GM12878 (cell line): Measurements from ENCODE around the gene UBE2QL1. TPM values are rescaled to one million over a fixed set of nuclear protein-coding genes. Genes with fewer than 3 reads are reported as not detected.

ENCODE experiments used
- ATAC-seq: fragments of 200-7000 bp; cut with Tn5 transposase; 3 replicates; pipeline ENCODE4 v1.9.1; 2020; ENCODE audit warnings: mild to moderate bottlenecking, moderate library complexity
- BruUV-seq: library from RNA; stranded (reverse); fragments of 400-500 nt; replicated peaks from 2 replicates; lab custom pipeline; 2021; lab: Mats Ljungman, UMichigan
- CTCF ChIA-PET: fragments of 300-600 bp; sonication (Branson Sonifier 250); formaldehyde crosslinking; extraction: SDS; loops from one replicate; lab custom pipeline; 2021; ENCODE audit warnings: inconsistent platforms; lab: Yijun Ruan, JAX
- POLR2A ChIA-PET: fragments of 350-600 bp; formaldehyde crosslinking; extraction: SDS; loops from one replicate; lab custom pipeline; 2021; ENCODE audit warnings: inconsistent platforms; lab: Charles Lee
- RAD21 ChIA-PET: fragments of 300-600 bp; sonication (Branson Sonifier 250); formaldehyde crosslinking; loops from one replicate; lab custom pipeline; 2023; ENCODE audit warnings: antibody characterized with exemption; ENCODE audit not compliant: unreplicated experiment; lab: Charles Lee
- SMC1A ChIA-PET: fragments of 300-600 bp; sonication (Branson Sonifier 250); formaldehyde crosslinking; loops from one replicate; lab custom pipeline; 2023; ENCODE audit not compliant: unreplicated experiment, uncharacterized antibody; lab: Charles Lee
- DNase-seq: peaks from one replicate; pipeline ENCODE4 v3.0.0-alpha.2; 2011; ENCODE audit warnings: low read depth, low spot score
- FAIRE-seq: peaks from 3 replicates; lab custom pipeline; 2011; peaks lifted over from hg19 to GRCh38; lab: Jason Lieb, UNC
- H2AFZ ChIP-seq: 2 replicates; pipeline ENCODE4 v1.6.0; 2011; ENCODE audit warnings: low read depth, low read length, control low read depth; ENCODE audit not compliant: control insufficient read depth
- H3K27ac ChIP-seq: 2 replicates; pipeline ENCODE4 v1.5.1; 2011; ENCODE audit warnings: control low read depth; ENCODE audit not compliant: control insufficient read depth, insufficient read depth
- H3K27me3 ChIP-seq, 2 experiments: replicated peaks in 1 of 2; 2 replicates each; pipeline versions ENCODE4 v1.6.0 to v1.6.1; 2011; ENCODE audit warnings: low read length in 1 of 2; ENCODE audit not compliant: control insufficient read depth in 2 of 2, insufficient read depth in 2 of 2
- H3K36me3 ChIP-seq, 2 experiments: 2 replicates each; pipeline ENCODE4 v1.5.1; 2011; ENCODE audit warnings: low read length in 1 of 2; ENCODE audit not compliant: control insufficient read depth in 2 of 2, insufficient read depth in 2 of 2
- H3K4me1 ChIP-seq: 2 replicates; pipeline ENCODE4 v1.6.1; 2011; ENCODE audit warnings: mild to moderate bottlenecking, low read length, moderate library complexity, mixed read lengths; ENCODE audit not compliant: control insufficient read depth, insufficient read depth
- H3K4me2 ChIP-seq: 2 replicates; pipeline ENCODE4 v1.6.0; 2011; ENCODE audit warnings: control low read depth; ENCODE audit not compliant: control insufficient read depth, insufficient read depth
- H3K4me3 ChIP-seq: fragments of 200-600 bp; sonication (generic); 2 replicates; pipeline ENCODE4 v1.5.1; 2016
- H3K79me2 ChIP-seq: 2 replicates; pipeline ENCODE4 v1.6.0; 2011; ENCODE audit warnings: low read length; ENCODE audit not compliant: control insufficient read depth, insufficient read depth
- H3K9ac ChIP-seq: 2 replicates; pipeline ENCODE4 v1.8.0; 2011; ENCODE audit warnings: low read length, control low read depth, mixed read lengths; ENCODE audit not compliant: control insufficient read depth, insufficient read depth
- H3K9me3 ChIP-seq: replicated peaks from 3 replicates; pipeline ENCODE4 v1.5.1; 2011; ENCODE audit warnings: mild to moderate bottlenecking, low read length; ENCODE audit not compliant: control insufficient read depth, insufficient read depth
- H4K20me1 ChIP-seq: 2 replicates; pipeline ENCODE4 v1.6.0; 2011; ENCODE audit not compliant: control insufficient read depth, insufficient read depth
- CREB1 ChIP-seq: IDR thresholded peaks from 2 replicates; pipeline ENCODE4 v1.6.1; 2012; ENCODE audit warnings: low read depth, mild to moderate bottlenecking, inconsistent platforms
- ETV6 ChIP-seq, 2 experiments: fragments of 450-650 bp in 1 of 2; IDR thresholded peaks in 1 of 2; conservative IDR thresholded peaks in 1 of 2; 2 replicates each; pipeline ENCODE4 v1.6.1; 2014; ENCODE audit warnings: antibody characterized with exemption in 1 of 2, borderline replicate concordance in 1 of 2, low read depth in 1 of 2, mild to moderate bottlenecking in 1 of 2, moderate library complexity in 1 of 2
- FOXM1 ChIP-seq: IDR thresholded peaks from 2 replicates; pipeline ENCODE4 v1.6.1; 2012; ENCODE audit warnings: low read depth, mild to moderate bottlenecking, inconsistent platforms, low read length, moderate library complexity
- IKZF2 ChIP-seq, 2 experiments: fragments of 450-650 bp; IDR thresholded peaks; 2 replicates each; pipeline ENCODE4 v1.6.1; 2017; ENCODE audit warnings: mild to moderate bottlenecking in 2 of 2, moderate library complexity in 2 of 2
- KAT2A ChIP-seq: conservative IDR thresholded peaks from 2 replicates; pipeline ENCODE4 v1.6.1; 2011; ENCODE audit warnings: low read depth, low read length; ENCODE audit not compliant: control insufficient read depth
- NFYA ChIP-seq: IDR thresholded peaks from 2 replicates; pipeline ENCODE4 v1.6.1; 2011; ENCODE audit warnings: low read depth, mild to moderate bottlenecking, low read length, improper control_type of control experiment, borderline replicate concordance
- RELA ChIP-seq: fragments of 450-650 bp; IDR thresholded peaks from 2 replicates; pipeline ENCODE4 v1.8.0; 2014; ENCODE audit warnings: borderline replicate concordance; ENCODE audit not compliant: partially characterized antibody
- SMARCA5 ChIP-seq: fragments of 450-650 bp; IDR thresholded peaks from 2 replicates; pipeline ENCODE4 v1.6.1; 2017; ENCODE audit warnings: mild to moderate bottlenecking
- SREBF1 ChIP-seq: IDR thresholded peaks from 2 replicates; pipeline ENCODE4 v1.6.1; 2012; ENCODE audit warnings: mild to moderate bottlenecking, low read length
- WRNIP1 ChIP-seq: IDR thresholded peaks from 2 replicates; pipeline ENCODE4 v1.6.1; 2011; ENCODE audit warnings: low read depth, low read length, improper control_type of control experiment, borderline replicate concordance
- ZBTB4 ChIP-seq: fragments of 450-650 bp; formaldehyde crosslinking; IDR thresholded peaks from 2 replicates; pipeline ENCODE4 v1.4.0; 2022; ENCODE audit warnings: mild to moderate bottlenecking, moderate library complexity
- WGBS: methylation state at CpG from one replicate; pipeline ENCODE4 v1.1.6; 2016; ENCODE audit warnings: low lambda C conversion rate; ENCODE audit not compliant: insufficient replicate concordance, insufficient coverage; ENCODE audit errors: missing lambda C conversion rate; 5-methylcytosine and 5-hydroxymethylcytosine counted together
- in situ Hi-C: fragments of 300-500 bp; cut with MboI; formaldehyde crosslinking; loops from 9 replicates; pipeline ENCODE4 v1.14.3; 2018; ENCODE audit warnings: mixed read lengths
- intact Hi-C: fragments of 100-400 bp; cut with micrococcal nuclease; formaldehyde crosslinking; loops from one replicate; pipeline ENCODE4 v1.14.2; 2022; ENCODE audit not compliant: unreplicated experiment
- polyA plus RNA-seq, 11 experiments: library from polyadenylated mRNA; depleted of rRNA in 4 of 11; unstranded in 6 of 11; stranded (reverse) in 5 of 11; fragments of >200 nt; fragmentation: Nextera tagmentation in 4 of 11; fragmentation: Illumina TruSeq in 1 of 11; extraction: Ambion mirVana in 4 of 11; extraction: Trizol in 1 of 11; gene quantifications; 1 replicate in 1 of 11; 2 replicates in 10 of 11; pipeline versions ENCODE4 v1.2.1 to v1.2.3, GENCODE V29; 2011 to 2016; ENCODE audit warnings: inconsistent platforms in 2 of 11, missing spikeins in 2 of 11, low read depth in 1 of 11
- total RNA-seq, 4 experiments: library from RNA; depleted of rRNA in 3 of 4; stranded (reverse); fragments of >200 nt in 3 of 4; fragmentation: Illumina TruSeq in 1 of 4; extraction: Trizol in 1 of 4; gene quantifications; 2 replicates each; pipeline versions ENCODE4 v1.2.1 to v1.2.3, GENCODE V29; 2013 to 2021
- TF ChIP-seq, protein P1 (sequence below): IDR thresholded peaks from 2 replicates; pipeline ENCODE4 v1.6.1; 2012; ENCODE audit warnings: low read depth, low read length, improper control_type of control experiment
- TF ChIP-seq, protein P2 (sequence below): IDR thresholded peaks from 2 replicates; pipeline ENCODE4 v1.6.1; 2011; ENCODE audit warnings: mild to moderate bottlenecking, low read depth, low read length, moderate library complexity; ENCODE audit not compliant: insufficient replicate concordance

UBE2QL1 gene
- total and polyA plus RNA-seq, 10 of the 15 experiments (the other 5 are each of a cell fraction or from before 2014, with no cell fraction given), result 0.03 to 0.62 (median 0.04) TPM; not detected in 6

DNA sequence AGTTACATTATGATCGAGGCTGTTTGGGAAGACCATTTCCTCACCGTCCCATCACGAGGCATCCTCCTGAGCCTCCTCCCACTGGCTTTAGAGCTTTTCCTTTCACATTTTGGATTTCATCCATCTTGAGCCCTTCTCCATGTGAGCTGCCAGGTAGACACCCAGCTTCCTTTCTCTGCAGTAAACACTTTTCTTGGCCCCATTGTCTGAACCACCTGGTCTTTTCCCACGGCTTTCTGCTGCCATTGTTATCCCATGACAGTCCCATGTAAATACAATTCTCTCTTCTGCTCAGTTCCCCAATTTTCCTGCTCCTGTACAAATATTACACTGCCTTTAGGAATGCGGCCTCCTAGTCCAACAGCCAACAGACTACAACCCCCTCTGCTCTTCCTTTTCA is 24.1 kb downstream of the UBE2QL1 start:
- no peak overlapping the region for H3K4me3 ChIP-seq
- BruUV-seq, result no TSS peak
- no peak for FAIRE-seq
- H3K79me2 ChIP-seq, result no peaks in the 10 kb centered on the region
- ATAC-seq, result no peak
- no peak for TF ChIP-seq SMARCA5
- TF ChIP-seq, protein P1, sequence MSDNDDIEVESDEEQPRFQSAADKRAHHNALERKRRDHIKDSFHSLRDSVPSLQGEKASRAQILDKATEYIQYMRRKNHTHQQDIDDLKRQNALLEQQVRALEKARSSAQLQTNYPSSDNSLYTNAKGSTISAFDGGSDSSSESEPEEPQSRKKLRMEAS, result no peak
- no peak for TF ChIP-seq RELA
- TF ChIP-seq, protein P2, sequence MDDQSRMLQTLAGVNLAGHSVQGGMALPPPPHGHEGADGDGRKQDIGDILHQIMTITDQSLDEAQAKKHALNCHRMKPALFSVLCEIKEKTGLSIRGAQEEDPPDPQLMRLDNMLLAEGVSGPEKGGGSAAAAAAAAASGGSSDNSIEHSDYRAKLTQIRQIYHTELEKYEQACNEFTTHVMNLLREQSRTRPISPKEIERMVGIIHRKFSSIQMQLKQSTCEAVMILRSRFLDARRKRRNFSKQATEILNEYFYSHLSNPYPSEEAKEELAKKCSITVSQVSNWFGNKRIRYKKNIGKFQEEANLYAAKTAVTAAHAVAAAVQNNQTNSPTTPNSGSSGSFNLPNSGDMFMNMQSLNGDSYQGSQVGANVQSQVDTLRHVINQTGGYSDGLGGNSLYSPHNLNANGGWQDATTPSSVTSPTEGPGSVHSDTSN, result no peak
- H3K27ac ChIP-seq, result no peak overlapping the region
- in situ Hi-C loops (no loop called here), intact Hi-C loops (no loop called here)
- H3K36me3 ChIP-seq, result no peaks in the 10 kb centered on the region
- no peak overlapping the region for H3K9ac ChIP-seq
- peaks cover 0 to 2% of the 10 kb centered on the region in 2 experiments; a peak in 2 of 4 replicates for H3K27me3 ChIP-seq
- no peak for DNase-seq
- H3K9me3 ChIP-seq, result no peaks in the 10 kb centered on the region; the same call in 2 of the 3 replicates
- POLR2A ChIA-PET, result no interaction called here
- no peak overlapping the region for H2AFZ ChIP-seq
- H3K4me2 ChIP-seq, result no peak overlapping the region
- no peaks in the 10 kb centered on the region for H3K4me1 ChIP-seq
- 72% methylated on average over 5 of the region's 5 CpGs for WGBS
- CTCF ChIA-PET, result no interaction called here
- no peaks in the 10 kb centered on the region for H4K20me1 ChIP-seq
- SMC1A ChIA-PET, result interaction anchor here (0.7 to 1.6 kb wide), 2 partner anchors 9 to 1204 kb away, joined by 3 to 4 read pairs; no protein-coding TSS in a partner anchor
- RAD21 ChIA-PET, result no interaction called here

DNA sequence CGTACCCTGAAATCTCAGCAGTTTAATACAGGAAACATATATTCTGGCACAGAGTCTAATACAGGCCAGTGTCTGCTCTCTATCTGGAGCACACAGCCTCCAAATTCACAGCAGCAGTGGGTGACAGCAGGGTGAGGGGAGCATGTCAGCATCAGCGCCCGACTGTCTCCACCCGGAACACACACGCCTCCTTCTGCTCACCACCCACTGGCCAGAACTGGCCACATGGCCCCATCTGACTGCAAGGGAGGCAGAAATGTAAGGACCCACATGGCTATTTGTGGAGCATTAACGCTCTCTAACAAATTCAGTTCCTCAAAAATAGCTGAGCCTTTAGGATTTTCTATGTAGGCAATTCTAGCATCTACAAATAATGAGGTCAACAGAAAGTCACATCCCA is 24.6 kb downstream of the UBE2QL1 start:
- Histone ChIP-seq H3K36me3 (no peaks in the 10 kb centered on the region), H3K4me2 (no peak overlapping the region), H3K27ac (no peak overlapping the region), H3K9ac (no peak overlapping the region), H2AFZ (no peak overlapping the region), H4K20me1 (no peaks in the 10 kb centered on the region), H3K4me3 (no peak overlapping the region), H3K4me1 (no peaks in the 10 kb centered on the region), H3K9me3 (no peaks in the 10 kb centered on the region; the same call in 2 of the 3 replicates), H3K27me3 (peaks cover 0 to 2% of the 10 kb centered on the region in 2 experiments; a peak in 2 of 4 replicates), H3K79me2 (no peaks in the 10 kb centered on the region)
- POLR2A ChIA-PET, result interaction anchor here (0.6 kb wide), 1 partner anchor 95 kb away, joined by 3 read pairs; the partner anchor contains the start of gene MED10
- ATAC-seq (no peak), DNase-seq (no peak), FAIRE-seq (no peak)
- intact Hi-C loops (no loop called here), in situ Hi-C loops (no loop called here)
- CTCF ChIA-PET, result no interaction called here
- 78% methylated on average over 6 of the region's 6 CpGs for WGBS
- no TSS peak for BruUV-seq
- RAD21 ChIA-PET, result no interaction called here
- SMC1A ChIA-PET, result interaction anchor here (0.7 to 1.6 kb wide), 2 partner anchors 9 to 1205 kb away, joined by 3 to 4 read pairs; no protein-coding TSS in a partner anchor
- TF ChIP-seq FOXM1, result no peak
- TF ChIP-seq WRNIP1, result no peak
- no peak for TF ChIP-seq NFYA
- no peak for TF ChIP-seq CREB1
- no peak for TF ChIP-seq IKZF2 (IDR thresholded peaks at IDR 0.05)
- no peak for TF ChIP-seq SREBF1
- no peak for TF ChIP-seq ZBTB4
- no peak for TF ChIP-seq KAT2A
- no peak for TF ChIP-seq ETV6 (conservative IDR thresholded peaks at IDR 0.05 in 1 of 2, IDR thresholded peaks at IDR 0.05 in 1 of 2; ENCODE audit: borderline replicate concordance in 1 of 2, low read depth in 1 of 2)
